HG03520 (cell line): ENCODE results near the gene ATP8B2.
"Not testable (repeated sequence)": the region's sequence is repeated elsewhere in the genome, so short reads cannot be mapped to it uniquely, and the experiment has no call there.

Source experiments
- ATAC-seq: cut with Tn5 transposase; IDR thresholded peaks from one replicate; pipeline ENCODE4 v1.9.1; 2021; ENCODE audit warnings: mild to moderate bottlenecking, moderate library complexity; ENCODE audit not compliant: unreplicated experiment

ATP8B2 gene, protein sequence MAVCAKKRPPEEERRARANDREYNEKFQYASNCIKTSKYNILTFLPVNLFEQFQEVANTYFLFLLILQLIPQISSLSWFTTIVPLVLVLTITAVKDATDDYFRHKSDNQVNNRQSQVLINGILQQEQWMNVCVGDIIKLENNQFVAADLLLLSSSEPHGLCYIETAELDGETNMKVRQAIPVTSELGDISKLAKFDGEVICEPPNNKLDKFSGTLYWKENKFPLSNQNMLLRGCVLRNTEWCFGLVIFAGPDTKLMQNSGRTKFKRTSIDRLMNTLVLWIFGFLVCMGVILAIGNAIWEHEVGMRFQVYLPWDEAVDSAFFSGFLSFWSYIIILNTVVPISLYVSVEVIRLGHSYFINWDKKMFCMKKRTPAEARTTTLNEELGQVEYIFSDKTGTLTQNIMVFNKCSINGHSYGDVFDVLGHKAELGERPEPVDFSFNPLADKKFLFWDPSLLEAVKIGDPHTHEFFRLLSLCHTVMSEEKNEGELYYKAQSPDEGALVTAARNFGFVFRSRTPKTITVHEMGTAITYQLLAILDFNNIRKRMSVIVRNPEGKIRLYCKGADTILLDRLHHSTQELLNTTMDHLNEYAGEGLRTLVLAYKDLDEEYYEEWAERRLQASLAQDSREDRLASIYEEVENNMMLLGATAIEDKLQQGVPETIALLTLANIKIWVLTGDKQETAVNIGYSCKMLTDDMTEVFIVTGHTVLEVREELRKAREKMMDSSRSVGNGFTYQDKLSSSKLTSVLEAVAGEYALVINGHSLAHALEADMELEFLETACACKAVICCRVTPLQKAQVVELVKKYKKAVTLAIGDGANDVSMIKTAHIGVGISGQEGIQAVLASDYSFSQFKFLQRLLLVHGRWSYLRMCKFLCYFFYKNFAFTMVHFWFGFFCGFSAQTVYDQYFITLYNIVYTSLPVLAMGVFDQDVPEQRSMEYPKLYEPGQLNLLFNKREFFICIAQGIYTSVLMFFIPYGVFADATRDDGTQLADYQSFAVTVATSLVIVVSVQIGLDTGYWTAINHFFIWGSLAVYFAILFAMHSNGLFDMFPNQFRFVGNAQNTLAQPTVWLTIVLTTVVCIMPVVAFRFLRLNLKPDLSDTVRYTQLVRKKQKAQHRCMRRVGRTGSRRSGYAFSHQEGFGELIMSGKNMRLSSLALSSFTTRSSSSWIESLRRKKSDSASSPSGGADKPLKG

DNA sequence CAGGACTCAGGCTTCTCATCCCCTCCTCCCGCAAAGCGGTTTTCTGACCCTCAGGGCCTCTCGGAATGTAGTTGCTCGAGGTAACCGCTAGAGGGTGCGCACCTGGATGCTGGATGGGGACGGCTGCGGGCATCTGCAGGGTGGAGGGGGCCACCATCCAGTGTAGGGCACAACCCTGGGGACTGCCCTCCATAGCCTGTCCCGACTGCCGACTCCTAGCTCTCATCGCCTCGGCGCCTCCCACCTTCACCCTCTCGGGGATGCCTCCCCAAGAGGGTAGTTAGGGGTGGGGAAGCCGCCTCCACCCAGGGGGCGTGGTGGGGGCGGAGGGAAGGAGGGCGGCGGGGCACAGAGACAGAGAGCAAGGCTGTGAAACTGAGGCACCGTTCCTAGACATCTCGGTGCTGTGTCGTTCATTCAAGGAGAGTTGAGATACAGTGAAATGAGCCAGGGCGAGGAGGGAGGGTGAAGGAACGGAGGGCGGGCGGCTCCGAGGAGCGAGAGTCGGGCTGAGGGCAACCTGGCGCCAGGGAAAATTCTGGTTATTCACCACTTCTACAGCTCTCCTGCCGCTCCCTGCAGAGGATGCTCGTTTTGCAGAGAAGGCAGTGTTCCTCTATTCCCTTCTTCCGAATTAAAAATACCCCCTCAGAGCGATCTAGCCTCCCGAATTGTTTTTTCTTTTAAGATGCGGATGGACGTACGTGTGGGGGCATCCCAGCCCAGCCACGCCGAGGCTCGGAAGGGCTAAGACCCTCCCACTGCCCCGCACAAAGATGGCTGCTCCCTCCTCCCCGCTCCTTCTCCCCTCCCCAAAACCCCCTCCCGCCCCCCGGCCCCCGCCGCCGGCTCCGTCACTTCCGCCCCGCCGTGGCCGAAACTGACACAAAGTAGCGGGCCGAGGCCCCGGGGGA lies at the start of gene ATP8B2:
Gene ATP8B2 (plus strand): TSS at position 857 of the 914 bp plus-strand sequence. CDS start 2,617 bp downstream, outside the sequence.
- ATAC-seq: peak; percentile 45

DNA sequence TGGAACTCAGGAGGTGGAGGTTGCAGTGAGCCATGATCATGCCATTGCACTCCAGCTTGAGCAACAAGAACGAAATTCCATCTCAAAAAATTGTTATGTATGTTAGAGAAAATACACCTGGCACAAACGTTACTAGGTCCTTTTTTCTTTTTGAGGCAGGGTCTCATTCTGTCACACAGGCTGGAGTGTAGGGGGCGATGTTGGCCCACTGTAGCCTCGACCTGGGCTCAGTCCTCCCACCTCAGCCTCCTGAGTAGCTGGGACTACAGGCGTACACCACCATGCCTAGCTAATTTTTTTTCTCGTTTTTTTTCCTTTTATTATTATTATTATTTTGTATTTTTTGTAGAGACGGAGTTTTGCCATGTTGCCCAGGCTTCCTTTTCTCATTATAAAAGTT lies 48.5 kb upstream of the ATP8B2 start:
- no peak for ATAC-seq

DNA sequence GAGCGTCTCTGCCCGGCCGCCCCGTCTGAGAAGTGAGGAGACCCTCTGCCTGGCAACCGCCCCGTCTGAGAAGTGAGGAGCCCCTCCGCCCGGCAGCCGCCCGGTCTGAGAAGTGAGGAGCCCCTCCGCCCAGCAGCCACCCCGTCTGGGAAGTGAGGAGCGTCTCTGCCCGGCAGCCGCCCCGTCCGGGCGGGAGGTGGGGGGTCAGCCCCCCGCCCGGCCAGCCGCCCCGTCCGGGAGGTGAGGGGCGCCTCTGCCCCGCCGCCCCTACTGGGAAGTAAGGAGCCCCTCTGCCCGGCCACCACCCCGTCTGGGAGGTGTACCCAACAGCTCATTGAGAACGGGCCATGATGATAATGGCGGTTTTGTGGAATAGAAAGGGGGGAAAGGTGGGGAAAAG lies 37.7 kb upstream of the ATP8B2 start:
- not testable (repeated sequence) for ATAC-seq

DNA sequence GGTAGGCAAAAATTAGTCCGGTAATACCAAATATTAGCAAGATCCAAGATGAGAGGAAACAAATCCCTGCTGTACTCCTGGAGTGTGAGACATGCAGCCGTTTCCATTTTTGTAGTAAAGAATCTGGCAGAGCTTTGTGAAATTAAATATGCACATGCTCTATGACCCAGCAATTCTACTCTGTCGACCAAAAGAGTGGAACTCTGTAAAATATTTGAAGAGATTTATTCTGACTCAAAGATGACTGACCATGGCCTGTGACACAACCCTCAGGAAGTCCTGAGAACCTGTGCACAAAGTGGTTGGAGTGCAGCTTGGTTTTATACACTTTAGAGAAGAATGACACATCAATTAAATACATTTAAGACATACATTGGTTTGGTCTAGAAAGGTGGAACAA lies 36.7 kb upstream of the ATP8B2 start:
- ATAC-seq: no peak

DNA sequence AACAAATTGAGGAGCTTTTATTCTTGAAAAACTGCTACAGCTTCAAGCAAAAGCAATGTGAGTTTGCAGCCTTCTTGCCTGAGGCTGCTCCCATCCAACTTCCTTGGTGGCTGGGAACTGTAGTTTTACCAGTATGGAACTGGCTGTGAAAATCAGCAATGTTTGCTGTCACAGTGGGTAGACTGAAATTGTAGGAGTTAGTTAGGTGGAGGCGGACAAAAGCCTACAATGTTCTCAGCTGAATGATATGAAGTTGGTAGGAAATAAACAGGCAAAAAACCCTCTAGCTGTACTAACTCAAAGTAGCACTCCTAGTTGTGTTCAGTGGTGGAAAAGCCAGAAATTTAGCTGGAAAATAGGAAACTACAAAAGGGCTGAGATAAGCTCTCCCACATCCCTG lies 34.4 kb upstream of the ATP8B2 start:
- no peak for ATAC-seq

DNA sequence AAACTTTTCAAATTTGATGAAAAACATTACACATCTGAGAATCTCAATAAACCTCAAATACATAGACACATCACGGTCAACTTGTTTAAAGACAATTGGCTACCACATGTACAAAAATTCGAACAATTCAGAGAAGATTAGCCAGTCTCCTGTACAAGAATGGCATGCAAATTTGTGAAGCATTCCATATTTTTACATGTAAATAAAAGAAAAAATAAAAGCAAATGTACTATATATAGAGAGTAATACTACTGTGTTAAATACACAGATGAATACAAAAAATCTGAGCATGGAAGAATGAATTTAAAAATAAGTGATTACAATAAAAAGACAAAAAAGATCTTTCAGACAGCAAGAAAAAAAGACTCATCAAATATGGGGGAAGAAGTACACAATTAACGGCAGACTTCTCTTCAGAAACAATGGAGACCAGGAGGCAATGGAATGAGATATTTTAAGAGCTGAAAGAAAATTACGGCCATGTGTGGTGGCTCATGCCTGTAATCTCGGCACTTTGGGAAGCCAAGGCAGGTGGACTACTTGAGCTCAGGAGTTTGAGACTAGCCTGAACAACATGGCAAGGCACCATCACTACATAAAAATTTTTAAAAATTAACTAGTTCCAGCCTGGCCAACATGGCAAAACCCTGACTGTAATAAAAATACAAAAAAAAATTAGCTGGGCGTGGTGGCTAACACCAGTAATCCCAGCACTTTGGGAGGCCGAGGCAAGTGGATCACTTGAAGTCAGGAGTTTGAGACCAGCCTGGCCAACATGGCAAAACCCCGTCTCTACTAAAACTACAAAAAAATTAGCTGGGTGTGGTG lies 29.7 kb upstream of the ATP8B2 start:
- ATAC-seq: no peak

DNA sequence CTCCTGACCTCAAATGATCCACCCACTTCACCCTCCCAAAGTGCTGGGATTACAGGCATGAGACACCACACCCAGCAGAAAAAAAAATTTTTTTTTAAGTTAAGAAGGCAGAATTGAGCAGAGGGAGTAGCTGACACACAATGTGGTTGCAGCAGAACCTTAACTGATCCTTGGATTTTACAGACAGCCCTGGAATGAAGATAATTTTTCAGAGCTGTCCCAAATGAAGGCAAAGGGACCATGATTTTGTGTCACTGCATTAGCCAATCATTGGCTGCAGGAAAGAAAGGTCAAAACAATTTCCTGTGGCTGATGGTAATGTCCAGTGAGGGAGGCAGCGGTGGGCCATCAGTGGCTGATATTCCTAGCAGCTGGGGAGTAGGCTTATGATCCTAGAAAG lies 23.7 kb upstream of the ATP8B2 start:
- ATAC-seq: no peak

DNA sequence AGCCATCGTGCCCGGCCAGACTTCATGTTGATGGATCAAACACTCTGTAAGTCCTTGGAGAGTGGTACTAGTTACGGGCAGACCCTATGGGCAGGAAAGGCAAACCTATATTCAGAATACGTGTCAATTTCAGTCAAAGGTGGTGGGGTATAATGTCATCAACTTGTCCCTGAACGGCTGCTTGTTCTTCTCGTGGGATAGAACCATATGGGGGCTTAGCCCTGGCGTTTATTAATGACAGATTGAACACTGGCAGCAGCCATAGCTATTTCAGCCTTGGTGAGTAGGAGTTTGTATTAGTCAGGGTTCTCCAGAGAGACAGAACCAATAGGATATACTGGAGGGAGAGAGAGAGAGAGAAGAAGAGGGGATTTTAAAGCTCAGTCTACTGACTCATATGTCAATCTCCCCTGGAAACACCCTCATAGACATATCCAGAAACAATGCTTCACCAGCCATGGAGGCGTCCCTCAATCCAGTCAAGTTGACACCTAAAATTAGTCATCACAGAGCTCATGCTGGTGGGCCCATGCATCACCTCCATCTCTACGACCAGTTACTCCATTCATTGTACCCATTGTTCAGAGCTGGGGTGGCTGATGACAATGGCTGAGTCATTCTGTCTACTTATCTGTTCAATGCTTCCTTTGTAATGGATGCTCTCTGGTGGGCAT lies 20.5 kb upstream of the ATP8B2 start:
- no peak for ATAC-seq

DNA sequence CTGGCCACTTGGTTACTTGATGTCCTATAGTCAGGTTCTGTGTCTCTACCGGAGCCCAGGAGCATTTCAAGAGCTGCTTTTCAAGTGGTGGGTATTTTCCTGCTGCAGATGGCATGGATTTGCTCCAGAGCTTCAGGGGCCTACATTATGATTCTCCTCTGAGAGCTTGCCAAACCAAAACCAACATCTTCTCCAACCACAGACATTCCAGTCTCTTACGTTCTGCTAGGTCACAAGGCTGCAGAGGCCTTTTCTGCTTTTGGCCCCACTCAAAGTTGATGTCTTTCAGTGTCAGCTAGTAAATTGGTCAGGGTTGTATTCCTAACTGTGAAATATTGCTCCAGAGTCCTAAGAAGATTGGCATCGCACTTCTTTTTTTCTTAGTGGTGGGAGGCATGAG lies 19.2 kb upstream of the ATP8B2 start:
- ATAC-seq: no peak

DNA sequence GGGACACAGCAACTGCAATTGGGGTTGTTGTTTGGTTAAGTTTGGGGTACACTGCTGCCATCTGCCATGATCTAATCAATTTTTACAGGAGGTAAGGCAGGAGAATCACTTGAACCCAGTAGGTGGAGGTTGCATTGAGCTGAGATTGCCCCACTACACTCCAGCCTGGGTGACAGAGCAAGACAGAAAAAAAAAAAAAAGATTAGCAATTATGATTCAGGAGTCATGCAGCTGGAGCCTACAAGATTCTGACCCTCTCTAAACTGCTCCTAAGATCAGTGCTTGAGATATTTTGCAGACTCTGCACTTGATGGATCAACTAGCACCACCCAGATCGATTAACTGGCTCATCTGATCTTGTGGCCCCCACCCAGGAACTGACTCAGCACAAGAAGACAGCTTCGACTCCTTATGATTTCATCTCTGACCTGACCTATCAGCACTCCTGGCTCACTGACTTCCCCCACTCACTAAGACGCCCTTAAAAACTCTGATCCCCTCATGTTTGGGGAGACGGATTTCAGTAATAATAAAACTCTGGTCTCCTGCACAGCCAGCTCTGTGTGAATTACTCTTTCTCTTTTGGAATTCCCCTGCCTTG lies 17.6 kb upstream of the ATP8B2 start:
- ATAC-seq: not testable (repeated sequence)

DNA sequence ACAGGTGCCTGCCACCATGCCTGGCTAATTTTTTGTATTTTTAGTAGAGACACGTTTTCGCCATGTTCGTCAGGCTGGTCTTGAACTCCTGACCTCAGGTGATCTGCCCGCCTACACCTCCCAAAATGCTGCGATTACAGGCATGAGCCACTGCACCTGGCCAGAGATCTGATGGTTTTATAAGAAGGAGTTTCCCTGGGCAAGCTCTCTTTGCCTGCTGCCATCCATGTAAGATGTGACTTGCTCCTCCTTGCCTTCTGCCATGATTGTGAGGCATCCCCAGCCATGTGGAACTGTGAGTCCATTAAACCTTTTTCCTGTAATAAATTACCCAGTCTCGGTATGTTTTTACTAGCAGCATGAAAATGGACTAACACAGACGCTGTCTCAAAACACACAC lies 16.2 kb upstream of the ATP8B2 start:
- not testable (repeated sequence) for ATAC-seq

DNA sequence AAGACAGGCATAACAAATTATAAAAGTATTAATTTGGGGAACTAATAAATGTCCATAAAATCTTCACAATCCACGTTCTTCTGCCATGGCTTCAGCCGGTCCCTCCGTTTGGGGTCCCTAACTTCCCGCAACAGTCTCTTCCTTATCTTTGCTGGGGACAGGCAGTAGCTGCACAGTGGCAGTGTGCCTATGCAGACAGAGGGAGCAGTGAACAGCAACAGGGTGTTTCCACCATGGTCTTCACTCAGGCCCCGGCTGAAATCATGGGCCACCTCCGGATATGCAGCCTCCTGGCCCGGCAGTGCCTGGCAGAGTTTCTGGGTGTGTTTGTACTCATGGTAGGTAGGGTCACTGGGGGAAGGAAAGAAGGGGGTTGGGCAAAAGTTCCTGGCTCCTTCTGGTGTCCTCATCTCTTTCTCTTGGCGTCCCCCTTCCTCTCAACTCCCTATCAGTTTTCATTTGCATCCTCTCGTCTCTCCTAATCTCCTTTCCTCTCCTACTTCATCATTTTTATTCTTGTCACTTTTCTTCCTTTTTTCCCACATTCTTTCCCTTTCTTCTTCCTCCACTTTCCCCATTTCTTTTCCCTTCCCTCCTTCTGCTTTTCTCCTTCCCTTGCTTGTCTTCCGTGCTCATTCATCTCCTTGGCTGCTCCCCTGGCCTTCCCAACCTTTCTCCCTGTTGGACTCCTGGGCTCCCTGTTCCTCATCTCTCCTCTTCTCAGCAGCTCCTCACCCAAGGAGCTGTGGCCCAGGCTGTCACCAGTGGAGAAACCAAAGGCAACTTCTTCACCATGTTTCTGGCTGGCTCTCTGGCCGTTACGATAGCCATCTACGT lies 12.9 kb upstream of the ATP8B2 start:
- ATAC-seq: not testable (repeated sequence)

DNA sequence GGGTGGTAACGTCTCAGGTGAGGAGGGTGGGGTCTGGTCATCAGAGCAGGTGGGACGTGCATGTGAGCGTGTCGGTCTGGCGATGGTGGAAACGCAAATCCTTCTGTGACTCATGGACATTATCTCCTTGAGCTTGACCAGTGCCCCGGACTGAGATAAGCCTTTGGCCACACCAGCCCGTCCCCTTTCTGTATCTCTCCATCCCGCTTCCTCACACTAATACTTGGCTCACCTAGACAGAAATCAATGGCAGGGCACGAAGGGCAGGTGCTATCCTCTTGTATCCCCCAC lies 12.3 kb upstream of the ATP8B2 start:
- no peak for ATAC-seq

DNA sequence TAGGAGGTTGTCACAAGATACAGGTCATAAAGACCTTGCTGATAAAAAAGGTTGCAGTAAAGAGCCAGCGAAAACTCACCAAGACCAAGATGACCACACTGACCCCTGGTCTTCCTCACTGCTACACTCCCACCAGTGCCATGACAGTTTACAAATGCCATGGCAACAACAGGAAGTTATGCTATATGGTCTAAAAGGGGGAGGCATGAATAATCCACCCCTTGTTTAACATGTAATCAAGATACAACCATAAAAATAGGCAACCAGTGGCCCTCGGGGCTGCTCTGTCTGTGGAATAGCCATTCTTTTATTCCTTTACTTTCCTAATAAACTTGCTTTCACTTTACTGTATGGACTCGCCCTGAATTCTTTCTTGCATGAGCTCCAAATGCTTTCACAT lies 11.1 kb upstream of the ATP8B2 start:
- not testable (repeated sequence) for ATAC-seq

DNA sequence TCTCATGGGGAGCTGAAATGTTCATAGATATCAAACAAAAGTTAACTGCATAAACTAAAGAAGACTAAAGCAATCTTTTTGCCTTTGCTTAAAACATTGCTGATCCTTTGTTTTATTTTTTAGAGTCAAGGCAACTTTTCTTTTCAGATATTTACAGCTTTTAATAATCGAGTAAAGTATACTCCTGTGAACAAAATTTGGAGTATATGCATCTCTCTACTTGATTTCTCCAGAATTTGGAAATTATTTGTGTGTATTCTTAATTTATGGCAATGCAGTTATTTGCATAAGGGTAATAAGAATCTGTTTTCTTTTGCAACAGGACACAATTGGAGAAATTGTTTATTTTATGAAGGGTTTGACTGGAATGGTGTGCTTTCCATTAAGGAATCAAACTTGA lies 8.6 kb upstream of the ATP8B2 start:
- no peak for ATAC-seq

DNA sequence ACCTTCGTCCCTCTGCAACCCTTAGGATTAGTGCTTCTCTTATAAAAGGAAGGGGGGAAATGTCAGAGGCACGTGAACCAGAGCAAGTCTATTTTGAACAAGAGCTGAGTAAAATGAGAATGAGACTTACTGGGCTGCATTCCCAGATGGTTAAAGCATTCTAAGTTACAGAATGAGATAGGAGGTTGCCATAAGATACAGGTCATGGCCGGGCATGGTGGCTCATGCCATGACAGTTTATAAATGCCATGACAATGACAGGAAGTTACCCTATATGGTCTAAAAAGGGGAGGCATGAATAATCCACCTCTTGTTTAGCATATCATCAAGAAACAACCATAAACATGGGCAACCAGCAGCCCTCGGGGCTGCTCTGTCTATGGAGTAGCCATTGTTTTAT lies 6.9 kb upstream of the ATP8B2 start:
- no peak for ATAC-seq

DNA sequence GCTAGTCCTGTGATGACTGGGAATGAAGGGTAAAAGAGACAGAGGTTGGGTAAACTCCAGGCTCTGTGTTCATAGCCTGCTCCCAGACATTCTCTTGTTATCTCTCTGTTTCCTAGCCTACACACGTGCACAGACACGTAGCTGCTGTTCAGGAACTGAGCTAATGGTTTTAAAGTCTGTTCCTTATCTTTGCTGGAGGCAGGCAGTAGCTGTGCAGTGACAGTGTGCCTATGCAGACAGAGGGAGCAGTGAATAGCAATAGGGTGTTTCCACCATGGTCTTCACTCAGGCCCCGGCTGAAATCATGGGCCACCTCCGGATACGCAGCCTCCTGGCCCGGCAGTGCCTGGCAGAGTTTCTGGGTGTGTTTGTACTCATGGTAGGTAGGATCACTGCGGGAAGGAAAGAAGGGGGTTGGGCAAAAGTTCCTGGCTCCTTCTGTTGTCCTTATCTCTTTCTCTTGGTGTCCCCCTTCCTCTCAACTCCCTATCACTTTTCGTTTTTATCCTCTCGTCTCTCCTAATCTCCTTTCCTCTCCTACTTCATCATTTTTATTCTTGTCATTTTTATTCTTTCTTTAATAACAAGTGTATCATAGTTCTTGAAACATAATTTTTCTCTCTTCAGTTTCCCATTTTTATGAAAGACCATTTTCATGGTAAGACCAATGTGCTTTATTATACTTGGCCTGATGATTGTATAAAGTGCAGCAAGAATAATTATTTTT lies 4.3 kb upstream of the ATP8B2 start, which contains the start of gene AQP10:
Gene AQP10 (plus strand): TSS at position 212 of the 727 bp plus-strand sequence. CDS start 63 bp downstream, at position 275.
- ATAC-seq: no peak
